CD4-positive, alpha-beta T cell treated with Interleukin-6 at 100 ng/mL for 8 hours (primary cell): ENCODE results near the gene AGT.
"Not testable (repeated sequence)": the region's sequence is repeated elsewhere in the genome, so short reads cannot be mapped to it uniquely, and the experiment has no call there.

Experiments
- DNase-seq: peaks from one replicate; pipeline ENCODE4 v3.0.0-alpha.2; 2020; ENCODE audit warnings: mixed read lengths, low spot score

The AGT gene

DNA sequence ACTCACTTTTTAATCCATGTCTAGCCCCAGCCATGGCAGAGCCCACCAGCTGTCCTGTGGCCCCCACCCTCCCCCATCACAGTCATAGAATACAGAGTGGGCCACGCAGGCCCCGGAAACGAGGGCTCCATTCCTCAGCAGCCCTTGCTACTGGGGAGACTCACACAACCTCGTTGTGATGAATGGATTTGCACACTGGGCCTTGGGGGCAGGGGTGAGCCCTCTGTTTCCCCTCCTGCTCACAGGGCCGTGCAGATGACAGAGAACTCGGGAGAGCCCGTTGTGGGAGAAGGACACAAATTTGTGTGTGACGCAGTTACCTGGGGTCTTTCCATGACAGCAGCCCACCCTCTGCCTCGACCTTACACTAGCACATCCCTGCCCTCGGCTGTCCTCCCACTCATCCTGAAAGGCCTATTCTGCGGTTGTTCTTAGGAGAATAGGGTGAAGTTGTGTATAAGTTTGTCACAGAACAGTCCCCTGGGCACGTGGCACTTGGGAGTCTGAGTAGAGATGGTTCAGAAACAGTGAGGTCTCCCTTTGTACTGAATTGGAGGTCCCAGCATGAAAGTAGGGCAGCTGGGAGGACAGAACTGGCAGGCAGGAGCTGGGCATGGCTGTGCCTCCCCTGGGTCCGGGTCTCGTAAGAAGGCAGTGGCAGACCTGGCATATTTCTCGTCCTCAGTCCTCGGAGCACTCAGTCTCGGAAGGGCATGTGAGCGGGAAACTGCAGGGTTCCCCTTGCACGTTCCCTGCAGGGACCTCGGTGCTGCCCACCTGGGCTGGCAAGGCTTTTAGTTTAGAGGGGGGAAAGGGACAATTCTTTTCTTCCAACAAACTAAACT lies 6.8 kb downstream of the AGT start:
- no peak for DNase-seq

DNA sequence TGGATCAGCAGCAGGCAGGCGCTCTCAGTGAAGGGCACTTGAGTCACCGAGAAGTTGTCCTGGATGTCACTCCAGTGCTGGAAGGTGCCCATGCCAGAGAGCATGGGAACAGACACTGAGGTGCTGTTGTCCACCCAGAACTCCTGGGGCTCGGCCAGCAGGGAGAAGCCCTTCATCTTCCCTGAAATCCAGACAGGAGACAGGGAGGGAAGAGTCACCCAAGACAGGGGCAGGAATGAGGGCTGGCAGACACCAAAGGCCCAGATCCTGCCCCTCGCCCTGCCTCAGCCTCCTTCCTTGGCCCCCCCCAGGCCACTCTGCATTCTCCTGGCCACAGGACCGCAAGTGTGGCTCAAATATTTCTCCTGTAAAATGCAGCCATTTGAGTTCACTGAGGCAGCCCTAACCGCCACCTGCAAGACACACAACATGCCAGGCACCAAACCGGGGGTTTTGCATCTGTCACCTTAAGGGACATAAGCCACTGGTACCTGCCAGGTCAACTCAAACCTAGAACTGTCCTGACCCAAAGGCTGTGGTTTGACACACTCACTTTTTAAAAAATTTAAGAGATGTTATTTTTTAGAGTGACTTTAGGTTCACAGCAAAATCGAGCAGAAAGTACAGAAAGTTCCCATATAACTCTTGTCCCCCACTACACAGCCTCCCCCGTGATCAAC lies 7.8 kb downstream of the AGT start:
- DNase-seq, result no peak

DNA sequence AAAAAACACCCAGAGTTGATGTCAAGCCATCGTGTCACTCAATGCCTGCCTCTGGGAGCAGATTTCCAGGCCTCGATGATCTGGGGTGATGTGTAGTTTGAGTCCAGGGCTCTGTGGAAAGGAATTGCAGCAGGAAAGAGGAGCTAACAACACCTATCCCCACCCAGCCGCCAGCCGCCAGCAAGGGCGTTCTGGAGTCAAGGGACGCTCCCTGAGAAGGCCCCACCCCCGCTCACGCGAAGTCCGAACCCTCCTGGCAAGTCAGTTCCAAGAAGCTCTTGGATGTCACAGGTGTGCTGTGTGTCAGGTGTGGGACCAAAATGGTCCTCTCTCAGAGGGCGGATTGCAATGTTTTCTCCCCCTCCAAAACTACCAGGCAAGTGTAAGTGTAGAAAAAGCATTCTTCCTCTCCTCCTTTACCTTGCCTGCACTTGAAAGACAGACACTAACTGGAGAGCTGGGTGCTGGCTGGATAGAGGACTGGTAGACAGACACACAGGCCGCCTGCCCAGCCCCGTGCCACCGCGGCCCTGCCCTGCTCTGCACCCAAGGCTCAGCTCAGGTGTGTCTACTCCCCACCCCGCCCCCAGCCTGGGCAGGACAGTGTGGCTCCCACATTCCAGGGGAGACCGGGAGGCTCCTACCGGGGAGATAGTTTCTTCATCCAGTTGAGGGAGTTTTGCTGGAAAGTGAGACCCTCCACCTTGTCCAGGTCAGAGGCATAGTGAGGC lies 8.5 kb downstream of the AGT start:
- DNase-seq, result no peak

DNA sequence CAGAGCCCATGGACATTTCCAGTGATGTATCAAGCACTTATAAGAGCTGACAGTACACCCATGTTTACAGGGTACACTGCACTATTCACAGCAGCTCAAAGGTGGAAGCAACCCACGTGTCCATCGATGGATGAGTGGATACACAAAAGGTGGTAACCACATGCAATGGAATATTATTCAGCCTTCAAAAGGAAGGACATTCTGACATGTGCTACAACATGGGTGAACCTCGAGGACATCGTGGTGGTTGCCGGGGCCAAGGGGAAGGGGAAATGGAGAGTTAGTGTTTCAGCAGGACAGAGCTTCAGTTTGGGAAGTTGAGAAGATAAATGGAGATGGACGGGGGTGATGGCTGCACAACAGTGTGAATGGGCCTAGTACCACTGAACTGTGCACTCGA lies 9.1 kb downstream of the AGT start:
- no peak for DNase-seq

DNA sequence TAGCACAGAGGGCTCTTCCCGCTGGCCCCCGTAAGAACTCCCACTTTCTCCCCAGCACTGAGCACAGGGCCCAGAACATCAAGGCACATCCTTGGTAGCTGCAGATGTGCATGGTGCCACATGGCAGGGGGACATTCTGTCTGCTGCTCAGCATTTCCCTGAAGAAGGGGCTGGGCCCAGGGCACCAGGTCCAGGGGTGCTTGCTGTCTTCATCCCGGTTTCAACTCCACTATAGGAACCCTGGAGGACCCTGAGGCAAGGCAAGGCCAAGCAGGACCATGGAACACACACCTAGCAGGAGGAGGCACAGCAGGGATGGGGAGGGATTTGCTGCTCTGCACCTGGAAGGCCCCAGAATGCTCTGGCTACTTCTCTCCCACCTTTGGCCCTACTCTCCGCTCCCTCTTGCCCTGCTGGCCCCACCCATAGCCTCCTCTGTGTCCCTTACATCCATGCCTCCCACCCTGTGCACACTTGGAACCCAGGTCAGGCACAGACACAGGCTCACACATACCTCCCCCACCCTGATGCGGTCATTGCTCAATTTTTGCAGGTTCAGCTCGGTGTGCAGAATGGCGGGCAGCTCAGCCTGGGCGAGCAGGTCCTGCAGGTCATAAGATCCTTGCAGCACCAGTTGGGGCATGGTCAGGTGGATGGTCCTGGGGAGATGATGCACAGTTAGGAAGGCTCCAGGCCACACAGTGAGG lies 10.1 kb downstream of the AGT start:
- no peak for DNase-seq

DNA sequence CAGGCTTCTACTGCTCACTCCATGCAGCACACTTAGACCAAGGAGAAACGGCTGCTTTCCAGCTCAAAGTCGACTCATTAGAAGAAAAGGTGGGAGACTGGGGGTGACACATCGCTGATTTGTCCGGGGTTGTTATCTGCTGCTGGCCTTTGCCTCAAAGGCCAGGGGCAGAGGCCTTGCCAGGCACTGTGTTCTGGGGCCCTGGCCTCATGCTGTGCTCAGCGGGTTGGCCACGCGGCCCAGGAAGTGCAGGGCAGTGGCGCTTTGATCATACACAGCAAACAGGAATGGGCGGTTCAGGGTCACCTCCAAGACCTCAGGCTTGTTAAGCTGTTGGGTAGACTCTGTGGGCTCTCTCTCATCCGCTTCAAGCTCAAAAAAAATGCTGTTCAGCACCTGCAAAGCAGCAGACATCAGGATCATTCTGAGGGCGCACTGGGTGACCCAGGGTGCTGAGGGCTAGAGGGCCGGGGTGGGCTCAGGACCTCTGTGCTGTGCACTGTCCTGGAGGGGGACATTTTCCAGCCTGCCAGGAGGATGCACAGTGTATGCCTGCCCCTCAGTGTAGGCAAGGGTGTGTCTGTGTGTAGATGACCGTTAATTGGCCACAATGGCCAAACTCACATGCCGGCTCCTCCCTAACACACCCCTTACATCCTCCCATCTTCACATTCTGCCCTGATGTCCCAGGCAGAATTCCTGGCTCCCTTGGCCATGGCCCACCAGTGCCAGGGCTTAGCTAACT lies 10.8 kb downstream of the AGT start:
- DNase-seq, result no peak

DNA sequence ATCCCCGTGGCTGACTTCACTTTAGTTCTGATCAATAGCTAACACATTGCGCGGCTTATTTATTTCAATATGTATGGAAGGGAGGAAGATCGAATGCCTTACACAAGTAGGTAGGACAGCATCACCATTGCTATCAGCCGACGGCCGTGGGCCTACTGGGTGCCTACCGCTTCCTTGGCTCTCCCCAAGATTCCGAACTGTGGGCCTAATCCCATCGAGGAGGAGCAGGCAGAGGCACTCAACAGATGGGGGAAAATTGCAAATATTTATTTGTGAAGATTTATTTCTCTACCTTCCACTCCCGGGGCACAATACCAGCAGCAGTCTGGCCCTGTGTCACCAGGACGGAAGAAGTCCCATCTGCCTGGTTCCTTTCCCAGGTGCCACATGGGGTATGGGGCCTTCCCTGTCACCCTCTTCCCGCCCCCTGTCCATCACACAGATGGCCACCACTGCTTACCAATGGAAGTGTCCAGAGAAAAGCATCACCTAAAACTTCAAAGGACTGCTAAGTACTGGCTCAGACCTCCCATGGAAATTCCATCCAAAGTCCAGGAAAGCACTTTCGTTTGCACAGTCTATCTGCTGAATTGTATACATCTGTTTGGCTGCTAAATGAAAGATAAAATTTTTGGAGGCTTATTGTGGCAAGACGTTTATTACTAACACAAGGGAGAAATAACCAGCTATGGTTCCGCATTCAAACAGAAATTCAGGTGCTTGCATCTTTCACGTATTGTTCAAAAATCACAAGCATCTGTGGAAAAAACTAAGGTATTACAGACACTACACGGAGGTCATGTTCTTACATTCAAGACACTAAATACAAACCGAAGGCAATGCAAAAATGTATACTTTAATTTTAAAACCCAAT lies 11.8 kb downstream of the AGT start:
- no peak for DNase-seq

DNA sequence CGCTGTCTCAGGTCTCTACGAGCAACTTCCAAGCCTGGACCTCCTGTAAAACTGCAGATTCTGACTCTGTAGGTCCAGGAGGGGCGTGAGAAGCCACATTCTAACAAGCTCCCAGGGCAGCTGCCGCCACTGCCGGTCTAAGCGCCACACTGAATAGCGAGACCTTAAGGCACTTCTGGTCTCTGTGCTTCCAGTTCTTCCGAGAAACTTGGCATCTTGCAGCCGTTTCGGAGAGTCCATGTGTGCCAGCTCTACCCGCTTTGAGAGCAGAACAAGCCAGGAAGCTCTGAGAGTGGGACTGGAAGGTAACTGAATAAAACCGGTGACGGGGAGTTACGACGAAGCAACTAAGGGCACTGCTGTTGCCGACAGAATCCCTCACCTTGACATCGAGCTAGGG lies 12.5 kb downstream of the AGT start:
- DNase-seq, result no peak

DNA sequence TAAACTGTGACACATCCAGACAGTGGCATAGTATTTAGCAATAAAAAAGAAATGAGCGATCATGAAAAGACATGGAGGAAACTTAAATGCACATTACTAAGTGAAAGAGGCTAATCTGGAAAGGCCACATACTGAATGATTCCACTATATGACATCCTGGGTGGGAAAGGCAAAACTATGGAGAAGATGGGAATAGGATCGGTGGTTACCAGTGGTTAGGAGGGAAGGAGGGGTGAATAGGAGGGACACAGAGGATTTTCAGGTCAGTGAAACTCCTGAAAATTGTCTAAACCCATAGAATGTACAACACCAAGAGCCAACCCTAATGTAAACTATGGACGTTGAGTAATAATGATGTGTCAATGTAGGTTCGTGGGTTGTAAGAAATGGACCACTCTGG lies 13.8 kb downstream of the AGT start:
- no peak for DNase-seq

DNA sequence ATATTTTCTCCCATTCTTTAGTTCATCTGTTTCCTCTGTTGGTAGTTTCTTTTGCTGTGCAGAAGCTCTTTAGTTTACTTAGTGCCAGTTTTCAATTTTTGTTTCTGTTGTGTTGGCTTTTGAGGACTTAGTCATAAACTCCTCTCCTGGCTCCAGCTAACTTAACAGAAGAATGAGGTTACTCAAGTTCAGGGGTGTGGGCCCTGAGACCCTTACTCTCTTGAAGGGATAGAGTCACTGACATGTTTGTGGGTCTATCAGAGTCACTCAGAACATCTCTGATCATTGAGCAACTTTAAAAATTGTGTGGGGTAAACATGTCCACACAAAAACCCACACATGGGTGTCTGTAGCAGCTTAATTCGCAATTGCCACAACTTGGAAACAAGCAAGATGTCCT lies 14.2 kb downstream of the AGT start:
- DNase-seq, result no peak

DNA sequence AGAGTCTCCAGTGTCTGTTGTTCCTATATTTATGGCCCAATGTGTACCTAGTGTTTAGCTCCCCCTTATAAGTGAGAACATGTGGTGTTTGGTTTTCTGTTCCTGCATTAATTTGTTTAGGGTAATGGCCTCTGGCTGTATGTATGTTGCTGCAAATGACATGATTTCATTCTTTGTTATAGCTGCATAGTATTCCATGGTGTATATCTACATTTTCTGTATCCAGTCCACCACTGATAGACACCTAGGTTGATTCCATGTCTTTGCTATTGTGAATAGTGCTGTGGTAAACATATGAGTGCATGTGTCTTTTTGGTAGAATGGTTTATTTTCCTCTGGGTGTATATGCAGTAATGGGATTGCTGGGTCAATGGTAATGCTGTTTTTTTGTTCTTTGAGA lies 15.0 kb downstream of the AGT start:
- DNase-seq, result not testable (repeated sequence)

DNA sequence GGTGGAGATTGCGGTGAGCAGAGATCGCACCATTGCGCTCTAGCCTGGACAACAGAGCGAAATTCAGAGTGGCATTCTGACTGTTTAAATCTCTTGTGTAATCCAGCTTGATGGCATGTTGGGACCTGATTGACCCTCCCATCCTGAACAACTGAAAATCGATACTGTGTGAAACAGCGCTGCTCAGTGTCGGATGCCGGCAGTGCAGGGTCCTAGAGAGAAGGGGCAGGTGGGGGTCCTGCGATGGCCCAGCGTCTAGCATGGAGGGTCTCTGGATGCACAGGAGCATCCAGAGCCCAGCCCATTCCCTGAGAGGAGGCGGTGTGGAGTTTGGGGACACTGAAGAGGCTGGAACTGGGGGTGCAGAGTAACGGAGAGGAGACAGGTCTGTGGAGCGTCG lies 15.8 kb downstream of the AGT start:
- DNase-seq, result no peak

DNA sequence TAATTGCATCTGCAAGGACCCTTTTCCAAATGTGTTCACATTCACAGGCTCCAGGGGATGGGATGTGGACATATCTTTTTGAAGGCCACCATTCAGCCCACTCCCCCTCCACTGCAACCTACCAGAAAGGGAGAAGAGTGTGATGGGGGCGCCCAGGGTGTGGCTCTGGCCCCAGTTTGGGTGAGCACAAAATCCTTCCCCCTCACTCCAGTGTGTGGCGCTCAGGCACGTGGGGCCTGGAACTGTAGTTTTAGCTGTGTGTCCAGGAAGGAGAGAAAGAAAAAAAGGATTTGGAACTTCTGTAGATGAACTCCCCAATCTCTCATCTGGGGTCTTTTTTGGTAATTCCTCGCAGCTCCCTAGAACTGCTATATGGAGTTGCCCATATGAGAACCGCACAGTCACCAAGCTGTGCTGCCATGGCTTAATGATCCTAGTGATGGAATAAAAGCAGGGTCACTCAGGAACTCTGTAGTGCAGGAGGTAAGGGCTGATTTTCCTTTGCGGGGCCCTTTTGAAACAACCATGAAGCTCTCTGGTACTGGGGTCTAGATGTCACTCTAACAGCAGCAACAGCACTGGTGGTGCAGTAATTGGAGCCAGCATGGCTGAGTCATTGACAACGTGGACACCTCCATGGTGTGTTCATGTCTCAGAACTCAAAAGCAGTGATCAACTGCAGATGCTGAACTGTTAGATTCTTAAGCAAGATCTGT lies 17.0 kb downstream of the AGT start:
- DNase-seq, result no peak

DNA sequence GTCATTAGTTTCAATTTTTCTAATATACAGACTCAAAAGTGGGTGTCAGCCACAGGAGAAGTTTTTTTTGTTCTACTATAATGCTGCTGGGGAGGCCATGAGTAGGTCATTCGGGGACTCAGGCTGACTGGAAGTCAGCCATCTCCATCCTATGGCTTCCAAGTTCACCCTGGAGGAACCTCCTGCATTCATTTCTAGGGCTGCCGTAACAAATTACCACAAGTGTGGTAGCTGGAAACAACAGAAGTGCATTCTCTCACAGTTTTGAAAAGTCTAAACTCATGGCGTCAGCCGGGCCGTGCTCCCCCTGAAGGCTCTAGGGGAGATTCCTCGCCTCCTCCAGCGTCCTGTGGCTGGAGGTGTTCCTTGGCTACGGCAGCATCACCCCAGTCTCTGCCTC lies 17.7 kb downstream of the AGT start:
- DNase-seq, result no peak

DNA sequence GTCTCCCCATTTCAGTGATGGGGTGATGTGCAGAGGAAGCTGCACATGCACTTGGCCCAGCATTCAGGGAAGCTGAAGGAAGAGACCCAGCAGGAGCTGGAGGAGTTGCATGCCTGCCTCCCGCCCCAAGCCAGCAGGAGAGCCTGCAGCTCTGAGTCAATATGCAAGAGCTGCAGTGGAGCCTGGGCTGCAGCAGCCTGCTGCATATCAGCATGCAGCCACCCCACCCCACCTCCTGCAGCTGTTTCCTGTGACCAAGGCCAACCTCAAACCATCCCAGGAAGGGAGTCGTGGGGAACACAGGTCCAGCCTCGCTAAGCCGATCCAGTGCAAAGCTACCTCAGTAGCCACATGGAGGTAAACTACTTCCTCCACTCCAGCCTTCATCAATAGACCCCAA lies 18.9 kb downstream of the AGT start:
- no peak for DNase-seq

DNA sequence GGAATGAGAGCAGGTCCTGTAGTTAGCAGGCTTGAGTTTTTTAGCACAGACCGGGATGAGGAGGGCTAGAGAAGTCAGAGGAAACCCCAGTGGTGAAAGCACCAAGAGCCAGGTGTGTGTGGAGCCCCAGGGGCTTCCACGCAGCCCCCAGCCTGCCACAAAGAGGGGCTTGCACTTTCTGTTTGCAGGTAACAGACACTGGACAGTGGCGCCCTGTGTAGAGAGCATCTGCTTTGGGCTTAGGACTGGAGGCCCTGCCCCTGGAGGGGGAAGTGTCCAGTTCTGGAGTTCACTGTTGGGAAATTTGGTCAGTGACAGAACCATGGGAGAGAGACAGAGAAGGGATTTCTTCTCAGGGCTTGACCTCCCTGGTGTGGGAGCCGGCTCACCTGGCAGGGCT lies 19.5 kb downstream of the AGT start:
- DNase-seq, result no peak

DNA sequence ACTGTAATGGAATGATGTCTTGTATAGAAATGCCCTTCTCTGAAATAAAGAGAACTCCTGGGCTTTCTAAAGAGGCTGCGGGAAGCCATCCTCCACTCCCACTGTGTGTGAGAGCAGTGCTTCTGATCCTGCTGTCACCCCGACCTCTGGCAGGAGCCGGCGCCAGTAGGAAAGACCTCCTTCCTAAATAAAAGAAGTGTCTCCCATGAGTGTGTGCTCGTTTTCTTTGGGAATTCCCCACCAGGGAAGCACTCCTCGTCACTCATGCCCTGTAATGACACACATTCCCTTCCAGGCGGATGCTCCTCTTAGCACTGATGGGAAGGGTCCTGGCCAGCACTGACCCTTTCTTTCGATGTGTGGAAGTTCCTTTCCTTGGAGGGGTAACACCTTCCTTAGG lies 20.1 kb downstream of the AGT start:
- no peak for DNase-seq

DNA sequence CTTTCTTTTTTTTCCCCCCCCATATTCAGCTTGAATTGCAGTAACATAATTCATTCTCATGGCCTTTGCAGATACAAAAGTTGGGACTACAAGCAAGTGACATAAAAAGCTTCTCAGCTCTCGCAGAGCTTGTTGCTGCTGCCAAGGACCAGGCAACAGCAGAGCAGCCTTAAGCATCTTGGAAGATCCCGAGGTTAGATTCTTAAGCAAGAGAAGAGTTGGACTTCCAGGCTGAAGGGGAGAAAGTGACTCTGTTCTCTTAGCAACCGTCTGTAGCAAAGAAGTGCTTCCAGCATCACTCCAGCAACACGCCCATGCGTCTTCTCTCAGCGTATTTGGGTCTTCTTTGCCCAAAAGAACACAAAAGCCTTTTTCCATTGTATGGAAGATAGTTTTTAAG lies 20.7 kb downstream of the AGT start:
- no peak for DNase-seq

DNA sequence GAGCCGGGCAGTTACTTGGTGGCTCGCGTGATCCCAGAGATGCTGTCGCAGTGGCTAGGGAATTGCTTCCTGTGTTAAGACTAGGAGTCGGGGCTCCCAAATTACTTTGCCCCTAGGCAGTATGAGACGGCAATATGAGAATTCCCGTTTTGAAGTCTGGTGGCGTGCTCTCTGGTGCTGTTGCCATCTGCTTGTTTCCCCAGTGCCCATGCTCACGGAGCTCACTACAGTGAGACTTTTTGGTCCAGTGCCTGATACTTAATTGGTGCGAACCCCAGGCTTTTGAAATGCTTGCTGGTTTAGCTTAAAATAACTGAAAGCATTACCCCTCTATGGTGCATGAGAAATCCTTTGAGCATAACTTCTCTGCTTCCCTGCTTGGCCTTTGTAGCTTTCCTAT lies 22.3 kb downstream of the AGT start:
- DNase-seq, result no peak

DNA sequence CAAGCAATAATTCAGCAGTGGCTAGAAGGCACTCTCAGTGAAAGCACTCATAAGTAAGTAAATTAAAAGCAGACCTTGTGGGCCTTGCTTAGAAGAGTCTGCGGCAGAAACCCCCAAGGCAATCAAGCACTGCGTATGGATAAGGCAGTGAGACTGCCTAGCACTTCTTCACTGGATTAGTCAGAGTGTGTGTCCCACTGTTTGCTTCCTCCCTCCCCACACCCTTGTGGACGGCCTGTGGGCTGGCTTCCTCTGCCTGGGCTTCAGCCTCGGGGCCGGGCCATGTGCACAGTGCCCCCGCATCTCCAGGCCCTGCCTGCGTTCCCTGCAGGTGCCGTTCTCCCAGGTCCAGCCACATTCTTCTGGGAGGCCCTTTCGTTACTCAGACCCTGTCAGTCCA lies 23.8 kb downstream of the AGT start:
- no peak for DNase-seq
